Vagina (tissue), 2 donors: ENCODE data around the gene ITM2C.

Experiments
- CTCF ChIP-seq, 3 experiments: fragments of 450-650 bp in 2 of 3; fragments of 200-600 bp in 1 of 3; sonication (generic) in 1 of 3; IDR thresholded peaks; one replicate each; pipeline ENCODE4 v1.5.1; 2017 to 2019; ENCODE audit warnings: antibody characterized with exemption in 3 of 3, mild to moderate bottlenecking in 2 of 3, moderate library complexity in 2 of 3
- POLR2A ChIP-seq, 2 donors: fragments of 450-650 bp; IDR thresholded peaks; one replicate each; pipeline ENCODE4 v1.6.1; 2017; ENCODE audit warnings: antibody characterized with exemption in 2 of 2, mild to moderate bottlenecking in 2 of 2, moderate library complexity in 2 of 2
- POLR2AphosphoS5 ChIP-seq, 2 donors: sonication (generic); formaldehyde crosslinking; IDR thresholded peaks; one replicate each; pipeline ENCODE4 v1.9.0; 2017; ENCODE audit warnings: antibody characterized with exemption in 2 of 2, mild to moderate bottlenecking in 2 of 2, low read depth in 1 of 2; ENCODE audit not compliant: insufficient read depth in 1 of 2

GRCh38 chr2:230904856-230905447 is 40.2 kb downstream of the ITM2C start:
- TF ChIP-seq POLR2A (IDR thresholded peaks at IDR 0.05) (no peak), CTCF (IDR thresholded peaks at IDR 0.05) (no peak), POLR2AphosphoS5 (IDR thresholded peaks at IDR 0.05; ENCODE audit: insufficient read depth in 1 of 2, low read depth in 1 of 2) (no peak)
